ENCODE measurements around the gene LSAMP.

DNA sequence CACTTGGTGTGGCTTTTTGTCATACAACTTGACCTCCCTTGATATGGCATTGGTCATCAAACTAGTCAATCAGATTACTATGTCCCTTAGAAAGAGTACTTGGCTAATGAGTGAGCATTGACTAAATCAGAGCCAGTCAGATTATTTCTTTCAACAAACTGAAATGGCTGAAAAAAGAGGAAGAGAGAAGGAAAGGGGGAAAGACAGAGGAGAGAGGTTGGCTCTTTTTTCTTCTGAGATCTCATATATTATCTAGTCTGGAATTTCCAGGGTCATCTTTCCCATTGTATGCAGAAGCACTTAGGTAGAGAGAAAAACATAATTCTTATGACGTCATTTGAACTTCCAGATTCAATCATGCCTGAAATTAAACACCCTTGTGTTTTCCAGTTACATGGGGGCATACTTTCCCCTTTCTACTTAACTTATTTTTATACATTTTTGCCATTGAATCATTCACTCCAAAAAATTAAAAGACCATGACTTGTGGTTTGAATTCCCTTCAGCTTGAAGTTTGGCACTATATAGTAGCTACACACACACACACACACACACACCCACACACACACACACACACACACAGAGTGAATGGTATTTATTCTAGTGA, 387.8 kb downstream of the LSAMP start:
- TF ChIP-seq, protein P1, sequence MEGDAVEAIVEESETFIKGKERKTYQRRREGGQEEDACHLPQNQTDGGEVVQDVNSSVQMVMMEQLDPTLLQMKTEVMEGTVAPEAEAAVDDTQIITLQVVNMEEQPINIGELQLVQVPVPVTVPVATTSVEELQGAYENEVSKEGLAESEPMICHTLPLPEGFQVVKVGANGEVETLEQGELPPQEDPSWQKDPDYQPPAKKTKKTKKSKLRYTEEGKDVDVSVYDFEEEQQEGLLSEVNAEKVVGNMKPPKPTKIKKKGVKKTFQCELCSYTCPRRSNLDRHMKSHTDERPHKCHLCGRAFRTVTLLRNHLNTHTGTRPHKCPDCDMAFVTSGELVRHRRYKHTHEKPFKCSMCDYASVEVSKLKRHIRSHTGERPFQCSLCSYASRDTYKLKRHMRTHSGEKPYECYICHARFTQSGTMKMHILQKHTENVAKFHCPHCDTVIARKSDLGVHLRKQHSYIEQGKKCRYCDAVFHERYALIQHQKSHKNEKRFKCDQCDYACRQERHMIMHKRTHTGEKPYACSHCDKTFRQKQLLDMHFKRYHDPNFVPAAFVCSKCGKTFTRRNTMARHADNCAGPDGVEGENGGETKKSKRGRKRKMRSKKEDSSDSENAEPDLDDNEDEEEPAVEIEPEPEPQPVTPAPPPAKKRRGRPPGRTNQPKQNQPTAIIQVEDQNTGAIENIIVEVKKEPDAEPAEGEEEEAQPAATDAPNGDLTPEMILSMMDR (IDR thresholded peaks at IDR 0.05): no peak
- no peak for TF ChIP-seq POLR2AphosphoS5 (IDR thresholded peaks at IDR 0.05)

Data from esophagus muscularis mucosa (tissue), 3 donors.